Measurements from ENCODE around the gene ZWINT.

ZWINT gene

GRCh38 chr10:56318816-56319215, 42.2 kb downstream of the ZWINT start:
- peaks cover 0 to 8% of the 10 kb centered on the region in 2 donors for H3K9me3 Mint-ChIP-seq
- no peak overlapping the region for H3K4me3 Mint-ChIP-seq
- H3K36me3 Mint-ChIP-seq = no peaks in the 10 kb centered on the region
- H3K4me1 Mint-ChIP-seq = no peaks in the 10 kb centered on the region
- ATAC-seq (replicated peaks) = no peak
- no peaks in the 10 kb centered on the region for H3K27me3 Mint-ChIP-seq
- DNase-seq = no peak
- H3K27ac Mint-ChIP-seq = no peak overlapping the region

- H3K27ac Mint-ChIP-seq = no peak overlapping the region
- no peak for DNase-seq
- peaks cover 0 to 6% of the 10 kb centered on the region in 2 donors for H3K9me3 Mint-ChIP-seq
- H3K4me3 Mint-ChIP-seq = no peak overlapping the region
- no peaks in the 10 kb centered on the region for H3K36me3 Mint-ChIP-seq
- no peaks in the 10 kb centered on the region for H3K27me3 Mint-ChIP-seq
- no peaks in the 10 kb centered on the region for H3K4me1 Mint-ChIP-seq
- ATAC-seq (replicated peaks) = no peak
Measured at GRCh38 chr10:56317603-56318002, 43.5 kb downstream of the ZWINT start.

- Mint-ChIP-seq H3K4me3 (no peak overlapping the region), H3K27ac (no peak overlapping the region), H3K4me1 (no peaks in the 10 kb centered on the region), H3K27me3 (no peaks in the 10 kb centered on the region), H3K36me3 (no peaks in the 10 kb centered on the region), H3K9me3 (peaks cover 0 to 6% of the 10 kb centered on the region in 2 donors)
- no peak for ATAC-seq (replicated peaks)
- DNase-seq = no peak
Measured at GRCh38 chr10:56316603-56317002, 44.5 kb downstream of the ZWINT start.

All from stimulated activated naive B cell treated with anti-CD40 and anti-IgM and Interleukin-4, amounts not matched to agents 10 μg/mL and 1 μg/mL and 100 μg/mL, for 72 hours (primary cell).